ENCODE data around the gene IRX5. TPM values are rescaled to one million over a fixed set of nuclear protein-coding genes. Genes with fewer than 3 reads are reported as not detected.

Gene IRX5
- total RNA-seq, 2 donors from 2014 or later, result not detected

DNA sequence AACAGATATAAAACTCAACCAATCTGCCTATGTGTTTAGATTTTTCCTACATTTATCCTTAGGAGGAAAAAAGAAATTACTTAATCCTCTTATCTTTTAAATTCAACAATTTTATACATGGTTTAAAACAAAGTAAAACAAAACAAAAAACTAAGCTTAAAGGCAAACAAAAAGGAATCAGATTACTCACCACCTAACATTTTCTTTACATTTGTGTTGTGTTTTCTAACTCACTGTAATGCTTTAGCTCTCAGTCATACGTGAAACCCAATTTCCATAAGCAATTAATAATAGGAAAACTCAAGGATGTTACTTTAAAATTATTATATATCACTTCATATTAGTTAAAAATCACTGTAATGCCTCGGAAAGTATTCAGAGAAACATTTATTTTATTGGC lies 6.7 kb upstream of the IRX5 start:
- ATAC-seq, result no peak
- peaks cover 10% of the 10 kb centered on the region in 2 donors for H3K4me1 Mint-ChIP-seq (ENCODE audit: low read depth in 2 of 2)
- no peak overlapping the region for H3K27ac Mint-ChIP-seq
- no peaks in the 10 kb centered on the region for H3K9me3 Mint-ChIP-seq
- no peak for DNase-seq (ENCODE audit: low spot score)
- peaks cover 6% of the 10 kb centered on the region for H3K36me3 Mint-ChIP-seq
- H3K4me3 Mint-ChIP-seq, result no peak overlapping the region
- H3K27me3 Mint-ChIP-seq, result peaks cover 32 to 35% of the 10 kb centered on the region in 2 donors

DNA sequence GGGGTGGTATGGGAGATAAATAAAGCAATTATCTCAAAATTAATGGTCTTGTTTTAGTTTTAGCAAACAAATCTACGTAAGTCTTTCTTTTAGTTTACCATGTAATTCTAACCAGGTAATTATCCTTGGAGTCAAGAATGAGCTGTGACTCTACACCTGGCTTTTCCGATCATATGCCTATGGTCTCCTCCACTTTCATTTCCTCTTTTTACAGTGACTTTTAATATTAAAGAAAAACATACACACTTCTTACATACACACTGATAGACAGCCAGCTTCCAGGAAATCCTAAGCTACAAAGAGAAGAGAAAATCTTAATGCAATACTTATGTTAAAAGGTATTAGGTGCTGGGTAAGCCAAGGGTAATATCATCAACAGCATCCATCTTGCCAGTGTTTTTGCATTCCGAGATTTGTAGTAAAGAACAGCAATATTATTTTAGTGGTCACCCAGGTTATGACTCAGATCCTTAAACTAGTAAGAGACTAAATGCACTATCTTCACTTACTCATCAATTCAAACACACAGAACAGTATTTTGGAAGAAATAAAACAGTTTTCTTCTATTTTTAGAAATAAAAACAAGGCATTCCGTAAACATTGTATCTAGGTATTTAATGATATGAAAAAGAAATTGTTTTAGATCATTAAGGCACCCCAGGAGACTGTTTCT lies 4.4 kb upstream of the IRX5 start:
- DNase-seq (ENCODE audit: low spot score) (no peak), ATAC-seq (no peak)
- Mint-ChIP-seq H3K4me1 (ENCODE audit: low read depth in 2 of 2) (peaks cover 18 to 20% of the 10 kb centered on the region in 2 donors), H3K27me3 (peaks cover 41 to 43% of the 10 kb centered on the region in 2 donors), H3K4me3 (no peak overlapping the region), H3K27ac (no peak overlapping the region), H3K9me3 (no peaks in the 10 kb centered on the region), H3K36me3 (peaks cover 6% of the 10 kb centered on the region)

- Mint-ChIP-seq H3K27ac (peak overlapping the region; percentile 31 to 69), H3K4me1 (ENCODE audit: low read depth in 2 of 2) (peaks cover 18 to 20% of the 10 kb centered on the region in 2 donors), H3K9me3 (no peaks in the 10 kb centered on the region), H3K4me3 (peak overlapping the region; percentile 79), H3K36me3 (peaks cover 6% of the 10 kb centered on the region), H3K27me3 (peaks cover 43 to 51% of the 10 kb centered on the region in 2 donors)
- DNase-seq (ENCODE audit: low spot score) (no peak), ATAC-seq (no peak)
Observed at GRCh38 chr16:54927125-54928015, 3.3 kb upstream of the IRX5 start.

GRCh38 chr16:54928016-54928356 lies 2.7 kb upstream of the IRX5 start:
- ATAC-seq (no peak), DNase-seq (ENCODE audit: low spot score) (no peak)
- Mint-ChIP-seq H3K4me1 (ENCODE audit: low read depth in 2 of 2) (peaks cover 22 to 23% of the 10 kb centered on the region in 2 donors), H3K9me3 (no peaks in the 10 kb centered on the region), H3K4me3 (peak overlapping the region; percentile 79), H3K36me3 (peaks cover 6% of the 10 kb centered on the region), H3K27me3 (peaks cover 45 to 56% of the 10 kb centered on the region in 2 donors), H3K27ac (peak overlapping the region; percentile 31 to 69)

DNA sequence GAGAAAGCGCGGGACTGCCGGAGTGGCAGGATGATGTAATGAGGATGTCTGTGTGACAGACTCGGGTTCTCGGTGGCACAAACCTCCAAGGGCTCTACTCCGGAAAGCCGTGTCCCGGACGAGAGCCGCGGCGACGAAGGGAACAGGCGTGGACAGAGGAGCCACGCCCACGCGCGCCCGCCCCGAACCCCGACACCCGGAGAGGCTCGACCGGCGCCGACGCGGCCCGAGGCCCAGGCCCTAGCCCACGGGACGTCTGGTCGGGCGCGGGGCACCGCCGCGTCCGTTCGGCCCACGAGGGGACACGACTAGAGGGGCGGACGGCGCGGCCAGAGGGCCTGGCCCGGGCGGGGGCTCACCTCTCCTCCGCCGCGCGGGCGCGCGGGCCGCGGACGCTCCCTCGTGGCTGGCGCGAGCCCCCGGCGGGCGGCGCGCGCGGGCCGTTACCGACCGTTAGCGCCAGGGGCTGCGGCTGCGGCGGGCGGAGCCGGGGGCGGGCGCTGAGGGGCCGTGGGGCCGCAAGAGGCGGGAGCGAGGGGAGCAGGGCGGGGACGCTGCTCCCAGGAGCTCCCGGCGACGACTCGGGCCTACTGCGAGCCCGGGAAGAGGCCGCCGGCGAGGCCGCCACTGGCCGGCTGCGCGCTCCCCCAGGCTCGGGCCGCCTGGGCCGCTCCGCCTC lies 2.1 kb upstream of the IRX5 start:
- ATAC-seq, result peak; percentile 62 to 66
- Mint-ChIP-seq H3K27ac (peak overlapping the region; percentile 31 to 69), H3K4me1 (ENCODE audit: low read depth in 2 of 2) (peaks cover 22 to 23% of the 10 kb centered on the region in 2 donors), H3K27me3 (peaks cover 41 to 59% of the 10 kb centered on the region in 2 donors), H3K4me3 (peak overlapping the region; percentile 89), H3K36me3 (peaks cover 6% of the 10 kb centered on the region), H3K9me3 (no peaks in the 10 kb centered on the region)
- DNase-seq (ENCODE audit: low spot score), result no peak

DNA sequence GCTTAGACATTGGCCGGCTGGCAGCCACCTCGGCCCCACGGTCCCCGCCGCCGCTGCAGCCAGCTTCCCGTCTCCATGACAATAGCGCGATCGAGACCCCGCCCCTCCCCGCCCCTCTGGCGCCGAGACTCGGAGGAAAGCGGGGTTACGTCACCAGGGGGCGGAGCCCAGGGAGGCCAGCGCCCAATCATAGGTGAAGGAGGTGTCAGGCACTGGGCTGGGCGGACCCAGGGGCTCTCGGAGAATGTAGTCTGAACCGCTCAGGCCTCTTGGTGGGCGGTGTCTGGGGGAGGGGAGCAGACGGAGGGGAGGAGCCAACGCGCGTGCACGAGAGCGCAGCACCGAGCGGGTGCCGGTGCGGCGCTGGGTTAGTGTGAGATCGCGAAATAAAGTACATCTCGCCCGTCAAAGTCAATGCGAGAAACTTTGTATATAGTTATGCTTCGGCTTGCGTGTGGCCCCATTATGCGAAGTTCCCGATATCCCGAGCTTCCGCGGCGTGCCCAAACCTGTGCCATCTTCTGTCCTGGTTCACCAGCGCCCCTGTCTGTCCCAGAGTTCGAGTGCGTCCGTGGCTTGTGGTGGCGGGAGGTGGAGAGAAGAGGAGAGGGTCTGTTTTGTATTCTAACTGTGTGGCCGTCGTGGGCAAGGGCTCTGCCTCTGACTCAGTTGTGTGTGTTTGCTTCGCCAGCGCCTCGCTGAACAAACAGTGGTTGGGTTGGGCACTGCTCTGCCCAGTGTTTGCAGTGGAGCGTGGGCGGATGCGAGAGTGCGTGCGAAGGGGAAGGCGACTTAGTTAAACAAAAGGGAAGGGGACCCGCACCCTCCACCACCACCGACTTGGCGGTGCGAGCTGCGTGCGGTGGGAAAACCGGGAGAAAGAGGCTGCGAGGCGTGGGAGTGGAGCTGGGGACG lies 1.3 kb upstream of the IRX5 start:
- ATAC-seq (peak; percentile 97), DNase-seq (ENCODE audit: low spot score) (peak; percentile 93)
- Mint-ChIP-seq H3K4me1 (ENCODE audit: low read depth in 2 of 2) (peaks cover 22 to 24% of the 10 kb centered on the region in 2 donors), H3K27me3 (peaks cover 43 to 67% of the 10 kb centered on the region in 2 donors), H3K27ac (peak overlapping the region in 1 of 2 donors; percentile 59), H3K4me3 (peak overlapping the region; percentile 89), H3K9me3 (no peaks in the 10 kb centered on the region), H3K36me3 (peaks cover 6% of the 10 kb centered on the region)

DNA sequence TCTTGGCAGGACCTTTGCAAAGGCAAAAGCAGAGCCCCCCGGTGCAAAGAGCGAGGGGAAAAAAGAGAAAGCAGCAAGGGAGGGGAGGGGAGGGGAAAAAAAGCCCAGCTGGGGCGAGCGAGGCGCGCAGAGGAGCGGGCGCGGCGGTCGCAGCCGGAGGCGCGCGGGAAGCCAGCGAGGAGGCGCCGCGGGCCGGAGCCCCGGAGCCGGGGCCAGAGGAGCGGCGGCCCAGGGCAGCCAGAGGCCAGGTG lies 129 bp downstream of the IRX5 start:
- no peak for DNase-seq (ENCODE audit: low spot score)
- H3K36me3 Mint-ChIP-seq, result peaks cover 6% of the 10 kb centered on the region
- H3K4me1 Mint-ChIP-seq (ENCODE audit: low read depth in 2 of 2), result peaks cover 22 to 25% of the 10 kb centered on the region in 2 donors
- H3K27me3 Mint-ChIP-seq, result peaks cover 49 to 66% of the 10 kb centered on the region in 2 donors
- H3K4me3 Mint-ChIP-seq, result peak overlapping the region; percentile 89
- H3K9me3 Mint-ChIP-seq, result no peaks in the 10 kb centered on the region
- no peak for ATAC-seq
- H3K27ac Mint-ChIP-seq, result no peak overlapping the region

DNA sequence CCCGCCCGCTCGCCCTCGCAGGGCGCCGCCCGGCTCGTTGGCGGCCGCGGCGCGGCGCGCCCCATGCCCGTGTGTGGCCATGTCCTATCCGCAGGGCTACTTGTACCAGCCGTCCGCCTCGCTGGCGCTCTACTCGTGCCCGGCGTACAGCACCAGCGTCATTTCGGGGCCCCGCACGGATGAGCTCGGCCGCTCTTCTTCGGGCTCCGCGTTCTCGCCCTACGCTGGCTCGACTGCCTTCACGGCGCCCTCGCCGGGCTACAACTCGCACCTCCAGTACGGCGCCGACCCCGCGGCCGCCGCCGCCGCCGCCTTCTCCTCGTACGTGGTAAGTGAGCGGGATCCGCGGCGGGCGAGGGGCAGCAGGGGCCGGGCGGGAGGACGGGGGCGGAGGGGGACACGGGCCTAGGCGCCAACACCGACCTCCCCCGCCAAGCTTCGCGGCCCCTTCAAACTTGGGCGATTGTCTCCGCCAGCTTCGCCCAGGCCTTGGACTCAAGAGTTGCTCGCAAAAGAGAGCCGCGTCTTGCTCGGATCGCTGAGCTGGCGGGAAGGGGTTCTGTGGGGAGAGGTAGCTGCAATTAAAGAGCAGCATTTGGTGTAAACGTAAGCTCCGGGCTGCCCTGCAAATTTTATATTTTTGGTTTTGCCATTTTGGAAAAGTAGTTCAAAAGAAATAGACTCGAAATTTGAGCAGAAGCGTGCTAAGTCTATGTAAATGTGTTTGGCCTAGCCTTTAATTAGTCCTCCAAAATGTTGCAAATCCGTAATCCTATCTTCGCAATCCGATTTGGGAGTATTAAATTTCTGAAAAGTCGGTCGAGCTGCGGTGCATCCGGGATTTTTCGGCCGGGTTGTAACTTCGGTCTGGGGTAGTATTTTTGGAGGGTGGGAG lies 702 bp downstream of the IRX5 start:
- Mint-ChIP-seq H3K36me3 (peaks cover 6% of the 10 kb centered on the region), H3K4me3 (peak overlapping the region; percentile 36), H3K9me3 (no peaks in the 10 kb centered on the region), H3K27me3 (peaks cover 47 to 66% of the 10 kb centered on the region in 2 donors), H3K4me1 (ENCODE audit: low read depth in 2 of 2) (peaks cover 22 to 26% of the 10 kb centered on the region in 2 donors), H3K27ac (no peak overlapping the region)
- no peak for DNase-seq (ENCODE audit: low spot score)
- ATAC-seq, result no peak

DNA sequence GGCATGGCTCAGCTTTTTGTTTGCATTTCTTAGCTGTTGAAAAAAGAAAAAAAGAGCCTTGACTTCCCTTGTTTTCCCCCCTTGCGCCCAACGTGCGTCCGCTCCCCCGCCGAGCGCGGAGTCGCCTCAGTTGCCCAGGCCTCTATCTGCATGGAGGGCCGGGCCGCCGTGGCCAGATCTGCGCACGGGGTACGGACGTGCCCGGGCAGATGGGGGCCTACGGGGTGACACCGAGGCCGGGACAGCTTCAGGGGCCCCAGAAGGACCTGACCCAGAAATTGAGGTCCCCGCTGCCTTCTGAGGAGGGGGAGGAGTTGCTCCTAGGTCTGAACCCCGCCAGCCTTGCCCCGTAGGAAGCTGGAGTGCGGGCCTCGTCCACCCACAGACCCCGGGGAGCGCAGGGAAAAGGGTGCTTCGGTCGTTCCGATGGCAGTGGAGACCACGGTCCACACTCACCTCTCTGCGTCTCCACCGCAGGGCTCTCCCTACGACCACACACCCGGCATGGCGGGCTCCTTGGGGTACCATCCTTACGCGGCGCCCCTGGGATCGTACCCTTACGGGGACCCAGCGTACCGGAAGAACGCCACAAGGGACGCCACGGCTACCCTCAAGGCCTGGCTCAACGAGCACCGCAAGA lies 1.5 kb downstream of the IRX5 start:
- peaks cover 26 to 29% of the 10 kb centered on the region in 2 donors for H3K4me1 Mint-ChIP-seq (ENCODE audit: low read depth in 2 of 2)
- DNase-seq (ENCODE audit: low spot score) (no peak), ATAC-seq (no peak)
- peaks cover 46 to 62% of the 10 kb centered on the region in 2 donors for H3K27me3 Mint-ChIP-seq
- peaks cover 6% of the 10 kb centered on the region for H3K36me3 Mint-ChIP-seq
- H3K27ac Mint-ChIP-seq, result no peak overlapping the region
- no peaks in the 10 kb centered on the region for H3K9me3 Mint-ChIP-seq
- H3K4me3 Mint-ChIP-seq, result peak overlapping the region; percentile 36

GRCh38 chr16:54932737-54933254 lies 2.1 kb downstream of the IRX5 start:
- ATAC-seq, result no peak
- Mint-ChIP-seq H3K36me3 (peaks cover 2% of the 10 kb centered on the region), H3K9me3 (no peaks in the 10 kb centered on the region), H3K27me3 (peaks cover 40 to 56% of the 10 kb centered on the region in 2 donors), H3K27ac (no peak overlapping the region), H3K4me3 (no peak overlapping the region), H3K4me1 (ENCODE audit: low read depth in 2 of 2) (peaks cover 20 to 25% of the 10 kb centered on the region in 2 donors)
- no peak for DNase-seq (ENCODE audit: low spot score)

- Mint-ChIP-seq H3K9me3 (no peaks in the 10 kb centered on the region), H3K36me3 (no peaks in the 10 kb centered on the region), H3K27me3 (peaks cover 40 to 51% of the 10 kb centered on the region in 2 donors), H3K4me1 (ENCODE audit: low read depth in 2 of 2) (peaks cover 16 to 19% of the 10 kb centered on the region in 2 donors), H3K27ac (no peak overlapping the region), H3K4me3 (no peak overlapping the region)
- DNase-seq (ENCODE audit: low spot score), result no peak
- ATAC-seq, result no peak
Observed at GRCh38 chr16:54933281-54934011, 2.8 kb downstream of the IRX5 start.

All from natural killer cell treated with Interleukin-12 subunit alpha and Interleukin-12 subunit beta and Interleukin-15 and Interleukin-18, amount 100 ng/mL, for 72 hours (primary cell).